NCI-H2029 (cell line): ENCODE data around the gene LAMB1.
"Not testable (repeated sequence)": the region's sequence is repeated elsewhere in the genome, so short reads cannot be mapped to it uniquely, and the experiment has no call there.

Experiments used
- DNase-seq: peaks from one replicate; lab custom pipeline; 2025; lab: John Stamatoyannopoulos, UW

LAMB1 gene

GRCh38 chr7:107971613-107972012, 31.3 kb downstream of the LAMB1 start:
- no peak for DNase-seq

GRCh38 chr7:107971100-107971499, 31.9 kb downstream of the LAMB1 start:
- DNase-seq, result no peak

- DNase-seq, result peak; percentile 4
These were observed 33.1 kb downstream of the LAMB1 start for GRCh38 chr7:107969856-107970255.

DNA sequence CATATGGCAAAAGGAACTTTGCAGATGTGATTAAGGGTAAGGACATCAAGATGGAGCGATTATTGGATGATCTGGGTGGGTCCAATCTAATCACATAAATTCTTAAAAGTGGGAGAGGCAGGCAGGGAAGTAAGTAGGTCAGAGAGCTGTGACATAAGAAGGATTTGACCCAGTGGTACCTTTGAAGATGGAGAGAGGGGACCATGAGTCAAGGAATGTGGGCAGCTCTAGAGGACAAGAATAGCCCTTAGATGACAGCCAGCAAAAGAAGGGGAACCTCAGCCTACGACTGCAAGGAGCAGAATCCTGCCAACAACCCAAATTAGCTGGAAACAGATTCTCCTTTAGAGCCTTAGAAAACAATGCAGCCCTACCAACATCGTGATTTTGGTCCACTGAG, 34.5 kb downstream of the LAMB1 start:
- no peak for DNase-seq

DNA sequence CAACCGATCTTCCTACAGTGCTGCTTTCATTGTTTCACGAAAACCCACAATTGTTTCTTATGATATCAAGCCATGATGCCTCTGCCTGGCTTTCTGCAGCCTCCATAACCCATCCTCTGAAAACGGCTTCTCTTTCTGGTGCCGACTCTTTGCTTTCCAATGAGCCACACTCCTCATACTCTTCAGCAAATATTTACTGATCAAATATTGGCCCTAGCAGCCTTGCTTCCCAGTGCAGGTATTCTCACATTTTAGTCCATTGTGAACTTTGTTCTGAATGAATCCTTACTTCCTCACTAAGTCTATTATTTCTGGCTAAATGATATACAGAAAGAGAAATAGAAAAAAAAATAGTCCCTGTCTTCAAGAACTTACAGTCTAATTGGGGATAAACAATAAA, 35.5 kb downstream of the LAMB1 start:
- peak; percentile 70 for DNase-seq

GRCh38 chr7:107966711-107967110, 36.2 kb downstream of the LAMB1 start:
- peak; percentile 87 for DNase-seq

DNA sequence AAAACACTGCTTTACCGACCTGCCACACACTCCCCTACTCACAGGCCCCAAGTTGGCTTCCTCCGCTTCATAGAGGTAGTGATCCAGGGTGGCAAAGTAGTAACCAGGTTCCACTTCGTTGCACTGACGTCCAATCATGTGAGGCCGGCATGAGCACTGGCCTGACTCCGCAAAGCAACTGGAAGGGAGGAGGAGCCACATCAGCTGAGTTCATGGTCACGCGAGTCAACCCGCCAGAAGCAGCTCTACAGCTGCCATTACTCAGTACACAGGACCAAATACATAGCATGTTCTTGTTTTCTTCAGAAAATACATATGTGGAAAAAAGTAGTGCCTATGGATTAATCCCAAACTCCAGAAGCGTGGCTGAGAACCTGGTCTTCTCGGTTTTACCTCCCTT, 38.5 kb downstream of the LAMB1 start:
- no peak for DNase-seq

GRCh38 chr7:107962817-107963216, 40.1 kb downstream of the LAMB1 start:
- no peak for DNase-seq

DNA sequence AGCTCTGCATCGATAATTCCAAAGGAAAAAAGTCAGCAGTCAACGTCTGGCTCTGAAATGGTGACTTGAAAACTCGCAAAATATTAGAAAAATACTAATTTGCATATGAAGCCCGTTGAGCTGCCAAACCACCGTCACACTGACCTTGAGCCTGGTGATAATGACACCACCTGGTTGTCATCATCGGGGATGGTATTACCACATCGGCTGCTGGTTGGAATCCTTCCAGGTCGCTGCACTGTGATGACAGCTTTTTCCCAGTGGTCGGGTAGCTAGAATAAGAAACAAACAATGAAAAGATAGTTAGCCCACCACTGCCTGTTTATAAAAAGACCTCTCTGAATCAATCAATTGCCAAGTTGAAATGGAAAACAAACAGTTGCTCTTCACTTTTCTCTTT, 41.6 kb downstream of the LAMB1 start:
- peak; percentile 81 for DNase-seq

GRCh38 chr7:107960272-107960671, 42.7 kb downstream of the LAMB1 start:
- peak; percentile 35 for DNase-seq

GRCh38 chr7:107959527-107959898, 43.4 kb downstream of the LAMB1 start:
- DNase-seq, result no peak

GRCh38 chr7:107958764-107959526, 44.0 kb downstream of the LAMB1 start:
- DNase-seq, result no peak

GRCh38 chr7:107957436-107957835, 45.5 kb downstream of the LAMB1 start:
- no peak for DNase-seq

DNA sequence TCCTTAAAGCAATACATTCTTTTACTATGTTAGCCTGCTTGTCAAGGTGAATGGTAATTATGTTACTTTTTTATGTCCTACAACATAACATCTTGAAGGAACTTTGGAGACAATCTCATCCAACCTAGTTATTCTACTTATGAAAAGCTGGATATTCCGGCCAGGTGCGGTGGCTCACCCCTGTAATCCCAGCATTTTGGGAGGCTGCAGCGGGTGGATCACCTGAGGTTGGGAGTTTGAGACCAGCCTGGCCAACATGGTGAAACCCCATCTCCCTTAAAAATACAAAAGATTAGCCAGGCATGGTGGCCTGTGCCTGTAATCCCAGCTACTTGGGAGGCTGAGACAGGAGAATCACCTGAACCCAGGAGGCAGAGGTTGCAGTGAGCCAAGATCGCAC, 46.0 kb downstream of the LAMB1 start:
- DNase-seq, result not testable (repeated sequence)

GRCh38 chr7:107955394-107955793, 47.6 kb downstream of the LAMB1 start:
- DNase-seq, result no peak

DNA sequence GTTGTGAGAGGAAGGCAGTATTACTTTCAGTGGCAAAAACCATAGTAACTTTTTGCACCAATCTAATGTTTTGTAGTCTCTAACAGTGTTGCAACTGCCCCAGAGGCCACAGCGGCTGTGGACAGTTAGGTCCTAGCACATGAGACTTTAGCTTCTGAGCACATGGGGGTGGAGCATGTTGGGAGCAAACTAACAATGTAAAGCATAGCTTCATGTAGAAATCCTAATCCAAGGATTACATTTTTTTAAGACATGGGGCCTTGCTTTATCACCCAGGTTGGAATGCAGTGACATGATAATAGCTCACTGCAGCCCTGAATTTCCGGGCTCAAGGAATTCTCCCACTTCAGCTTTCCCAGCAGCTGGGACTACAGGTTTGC, 49.0 kb downstream of the LAMB1 start:
- no peak for DNase-seq

DNA sequence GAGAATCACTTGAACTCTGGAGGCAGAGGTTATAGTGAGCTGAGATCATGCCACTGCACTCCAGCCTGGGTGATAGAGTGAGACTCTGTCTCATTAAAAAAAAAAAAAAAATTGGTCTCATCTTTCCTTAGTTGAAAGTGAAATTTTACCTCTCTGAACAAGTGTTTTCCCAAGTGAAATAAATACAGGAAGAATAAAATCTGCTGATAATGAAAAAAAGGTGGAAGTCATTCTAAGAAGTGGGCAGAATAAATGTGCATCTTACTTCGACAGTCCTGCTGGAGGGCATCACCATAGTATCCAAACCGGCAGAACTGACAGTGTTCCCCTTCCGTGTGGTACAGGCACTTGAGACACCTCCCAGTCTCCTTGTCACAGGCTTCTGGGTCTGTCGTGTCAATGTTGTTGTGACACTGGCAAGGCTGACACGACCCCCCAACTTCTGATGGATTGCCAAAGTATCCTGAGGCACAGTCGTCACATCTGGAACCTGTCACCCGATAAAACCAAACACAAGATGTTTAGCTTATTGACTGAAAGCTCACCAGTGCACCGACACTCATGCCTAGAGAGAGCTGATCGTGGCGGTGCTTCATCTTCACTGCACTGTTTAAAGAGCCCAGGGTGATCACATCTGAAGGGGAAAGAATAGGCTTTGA, 49.6 kb downstream of the LAMB1 start:
- no peak for DNase-seq

DNA sequence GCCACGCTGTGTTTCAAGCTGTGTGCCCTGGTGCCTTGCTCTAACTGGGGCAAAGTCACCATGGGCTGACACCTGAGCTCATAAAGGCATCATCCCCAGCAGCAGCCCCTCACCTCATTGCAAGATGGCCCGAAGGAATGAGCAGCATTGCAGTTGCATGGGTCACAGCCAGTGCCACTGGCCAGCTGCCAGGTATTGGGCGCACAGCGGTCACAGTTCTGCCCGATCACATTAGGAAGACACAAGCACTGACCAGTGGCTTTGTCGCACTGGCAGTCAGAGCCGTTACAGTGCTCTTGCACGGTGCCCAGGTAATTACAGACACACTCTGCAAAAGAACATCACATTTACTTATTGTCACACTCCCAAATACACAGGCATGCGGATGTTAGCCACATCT, 51.1 kb downstream of the LAMB1 start:
- DNase-seq, result no peak

GRCh38 chr7:107951172-107951787, 51.7 kb downstream of the LAMB1 start:
- no peak for DNase-seq

- DNase-seq, result no peak
These were observed 53.5 kb downstream of the LAMB1 start for GRCh38 chr7:107949443-107949935.

DNA sequence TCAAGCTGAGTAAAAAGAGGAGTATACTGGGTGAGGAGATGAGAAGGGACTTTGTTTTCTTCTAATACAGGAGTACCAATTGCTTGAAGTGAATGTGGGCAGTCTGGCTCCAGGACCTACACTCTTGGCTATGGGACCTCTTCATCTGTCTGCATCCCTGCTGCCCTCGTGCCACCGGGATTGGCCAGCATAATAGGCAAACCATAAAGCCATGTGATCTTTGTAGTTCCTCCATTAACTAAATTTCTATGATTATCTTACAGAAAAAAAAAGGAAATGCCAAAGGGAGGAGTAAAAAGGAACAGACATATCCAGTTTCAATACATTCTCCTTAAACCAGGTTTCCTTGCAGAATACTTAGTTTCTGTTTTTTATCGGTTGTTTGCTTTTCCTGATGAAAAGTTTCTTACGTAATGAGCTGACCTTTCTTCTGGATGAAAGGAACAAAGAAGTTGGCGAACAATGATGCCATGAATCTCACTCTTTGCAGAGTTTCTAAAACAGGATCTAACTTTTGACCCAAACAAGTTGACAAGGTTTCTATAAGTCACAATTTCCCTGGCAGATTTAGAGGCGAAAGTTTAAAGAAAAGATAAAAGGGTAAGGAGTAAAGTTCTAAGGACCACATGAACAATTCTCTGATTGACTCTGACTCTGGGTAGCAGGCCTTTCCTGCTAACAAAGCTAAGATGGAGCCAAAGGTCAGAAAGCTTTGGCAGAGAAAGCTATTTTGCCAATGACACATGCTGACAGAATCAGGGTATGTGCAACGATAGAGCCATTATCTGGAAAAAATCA, 54.1 kb downstream of the LAMB1 start:
- DNase-seq, result no peak

DNA sequence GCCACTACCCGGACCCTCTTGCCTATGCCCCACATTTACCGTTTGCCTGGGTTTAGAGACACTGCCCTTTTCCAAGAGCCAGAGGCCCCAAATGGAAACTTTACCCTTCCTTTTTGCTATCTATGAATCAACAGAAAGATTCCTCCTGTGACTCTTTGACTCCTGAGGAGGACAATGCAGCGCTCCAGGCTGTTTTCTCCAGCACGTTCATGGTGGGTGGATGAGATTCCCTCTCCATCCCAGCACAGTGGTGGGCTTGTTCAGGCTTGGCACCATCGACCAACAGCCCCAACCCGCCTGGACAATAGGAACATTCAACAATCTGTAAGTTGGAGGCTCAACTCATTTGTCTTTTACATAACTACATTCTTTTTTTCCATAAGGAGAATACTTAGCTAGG, 56.1 kb downstream of the LAMB1 start:
- no peak for DNase-seq
